SU-DHL-6 (cell line): ENCODE results near the gene NPIPB8.
"Not testable (repeated sequence)": the region's sequence is repeated elsewhere in the genome, so short reads cannot be mapped to it uniquely, and the experiment has no call there.

Experiments
- H2AFZ ChIP-seq: fragments of 200-600 bp; sonication (generic); 2 replicates; pipeline ENCODE4 v1.6.1; 2014; ENCODE audit warnings: low read depth, mild to moderate bottlenecking, moderate library complexity, mixed read lengths, antibody characterized with exemption, low read length; ENCODE audit not compliant: severe bottlenecking
- H3F3A ChIP-seq: fragments of 200-600 bp; shearing (Covaris generic); 2 replicates; pipeline ENCODE4 v1.6.0; 2016; ENCODE audit warnings: antibody characterized with exemption, mild to moderate bottlenecking; ENCODE audit not compliant: insufficient read depth
- H3K27ac ChIP-seq: fragments of 200-600 bp; sonication (generic); 2 replicates; pipeline ENCODE4 v1.5.1; 2016; ENCODE audit warnings: low read depth, mild to moderate bottlenecking, low read length, moderate library complexity, mixed read lengths
- H3K27me3 ChIP-seq: fragments of 200-600 bp; sonication (generic), shearing (Covaris generic); 2 replicates; pipeline ENCODE4 v1.6.0; 2014; ENCODE audit warnings: mild to moderate bottlenecking, low read length
- H3K36me3 ChIP-seq: fragments of 200-600 bp; sonication (generic); 2 replicates; pipeline ENCODE4 v1.6.1; 2014; ENCODE audit warnings: mild to moderate bottlenecking, low read length, mixed read lengths
- H3K4me2 ChIP-seq: fragments of 300-600, 200-600 bp; shearing (Covaris generic), sonication (generic); 2 replicates; pipeline ENCODE4 v1.6.0; 2014; ENCODE audit warnings: low read length, low read depth, mild to moderate bottlenecking; ENCODE audit not compliant: poor library complexity, severe bottlenecking
- H3K4me3 ChIP-seq: fragments of 200-600 bp; sonication (generic); 2 replicates; pipeline ENCODE4 v1.5.1; 2014; ENCODE audit warnings: antibody characterized with exemption, low read length, mild to moderate bottlenecking, mixed read lengths; ENCODE audit not compliant: insufficient read depth, poor library complexity, severe bottlenecking
- H3K79me2 ChIP-seq: fragments of 200-600 bp; sonication (generic); 2 replicates; pipeline ENCODE4 v1.6.1; 2014; ENCODE audit warnings: mild to moderate bottlenecking, low read length, moderate library complexity; ENCODE audit not compliant: insufficient read depth
- H3K9ac ChIP-seq: fragments of 200-600 bp; sonication (generic); 2 replicates; pipeline ENCODE4 v1.7.0; 2014; ENCODE audit warnings: mild to moderate bottlenecking, low read length
- H3K9me2 ChIP-seq: fragments of 200-600 bp; sonication (generic); replicated peaks from 2 replicates; pipeline ENCODE4 v1.6.1; 2014; ENCODE audit warnings: low read length; ENCODE audit not compliant: insufficient read depth
- H3K9me3 ChIP-seq: fragments of 200-600 bp; sonication (generic); 2 replicates; pipeline ENCODE4 v1.6.1; 2014; ENCODE audit warnings: low read length, mixed read lengths; ENCODE audit not compliant: insufficient read depth
- H4K20me1 ChIP-seq: fragments of 200-600 bp; sonication (generic); 2 replicates; pipeline ENCODE4 v1.6.1; 2014; ENCODE audit warnings: low read depth, mild to moderate bottlenecking, antibody characterized with exemption, low read length, moderate library complexity, mixed read lengths
- CTCF ChIP-seq: fragments of 200-600 bp; sonication (generic); IDR thresholded peaks from one replicate; pipeline ENCODE4 v1.5.1; 2017; ENCODE audit warnings: antibody characterized with exemption, mild to moderate bottlenecking, low read length, moderate library complexity; ENCODE audit not compliant: insufficient read depth, poor library complexity, severe bottlenecking
- EZH2phosphoT487 ChIP-seq: fragments of 200-600 bp; sonication (generic), shearing (Covaris generic); conservative IDR thresholded peaks from 2 replicates; pipeline ENCODE4 v1.6.1; 2018; ENCODE audit warnings: mild to moderate bottlenecking, antibody characterized with exemption, low read length, moderate library complexity, mixed read lengths

Gene NPIPB8

GRCh38 chr16:28604186-28604565 lies 33.7 kb upstream of the NPIPB8 start:
- no peak for TF ChIP-seq EZH2phosphoT487
- no peak for TF ChIP-seq CTCF
- H3K36me3 ChIP-seq = no peaks in the 10 kb centered on the region
- H3K4me2 ChIP-seq = no peak overlapping the region
- H3K4me3 ChIP-seq = no peak overlapping the region
- no peak overlapping the region for H3K27ac ChIP-seq
- H3K27me3 ChIP-seq = no peaks in the 10 kb centered on the region
- no peaks in the 10 kb centered on the region for H3K9me2 ChIP-seq
- no peaks in the 10 kb centered on the region for H3K9me3 ChIP-seq
- H3K9ac ChIP-seq = no peak overlapping the region
- no peaks in the 10 kb centered on the region for H3F3A ChIP-seq
- H4K20me1 ChIP-seq = no peaks in the 10 kb centered on the region
- no peaks in the 10 kb centered on the region for H3K79me2 ChIP-seq
- H2AFZ ChIP-seq = no peak overlapping the region

GRCh38 chr16:28606291-28607115 lies 31.4 kb upstream of the NPIPB8 start:
- Histone ChIP-seq H3K36me3 (no peaks in the 10 kb centered on the region), H3K79me2 (no peaks in the 10 kb centered on the region), H3K4me3 (no peak overlapping the region), H3K27ac (no peak overlapping the region), H3F3A (no peaks in the 10 kb centered on the region), H4K20me1 (no peaks in the 10 kb centered on the region), H3K9ac (no peak overlapping the region), H3K9me3 (no peaks in the 10 kb centered on the region), H3K27me3 (no peaks in the 10 kb centered on the region), H2AFZ (no peak overlapping the region), H3K9me2 (no peaks in the 10 kb centered on the region), H3K4me2 (no peak overlapping the region)
- TF ChIP-seq EZH2phosphoT487 = no peak
- TF ChIP-seq CTCF = no peak

DNA sequence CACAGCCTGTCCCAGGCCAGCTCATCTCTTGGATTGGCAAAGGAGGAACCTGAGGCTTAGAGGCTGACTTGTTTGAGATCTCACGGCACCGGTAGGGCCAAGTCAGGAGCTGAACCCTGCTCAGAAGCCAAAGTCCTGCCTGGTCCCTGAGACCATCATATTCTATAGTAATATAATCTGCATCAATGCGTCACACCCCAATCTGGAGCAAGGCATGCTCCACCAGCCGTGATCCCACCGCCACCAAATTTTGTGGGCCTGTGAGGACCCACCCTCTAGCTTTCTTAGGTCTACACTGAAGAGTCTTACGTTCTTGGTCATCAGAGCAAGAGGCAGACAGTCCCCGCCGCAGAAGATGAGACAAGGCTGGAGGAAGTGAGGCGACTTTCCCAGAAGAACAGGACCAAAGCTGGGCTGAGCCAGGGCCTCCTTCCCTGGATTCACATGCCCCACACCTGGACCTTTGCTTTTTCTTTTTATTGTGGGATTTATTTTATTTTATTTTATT lies 30.7 kb upstream of the NPIPB8 start:
- no peak overlapping the region for H2AFZ ChIP-seq
- H3K4me2 ChIP-seq = no peak overlapping the region
- H3F3A ChIP-seq = no peaks in the 10 kb centered on the region
- H4K20me1 ChIP-seq = no peaks in the 10 kb centered on the region
- TF ChIP-seq EZH2phosphoT487 (no peak), CTCF (no peak)
- H3K36me3 ChIP-seq = no peaks in the 10 kb centered on the region
- no peaks in the 10 kb centered on the region for H3K9me3 ChIP-seq
- H3K4me3 ChIP-seq = no peak overlapping the region
- H3K9ac ChIP-seq = no peak overlapping the region
- no peaks in the 10 kb centered on the region for H3K79me2 ChIP-seq
- no peaks in the 10 kb centered on the region for H3K9me2 ChIP-seq
- no peaks in the 10 kb centered on the region for H3K27me3 ChIP-seq
- no peak overlapping the region for H3K27ac ChIP-seq

- H2AFZ ChIP-seq, H3K4me2 ChIP-seq, H3K27ac ChIP-seq, H3K36me3 ChIP-seq, H3K9me2 ChIP-seq, H3K79me2 ChIP-seq, H4K20me1 ChIP-seq, H3K9ac ChIP-seq, H3F3A ChIP-seq, H3K4me3 ChIP-seq, H3K9me3 ChIP-seq, H3K27me3 ChIP-seq: not testable (repeated sequence)
Measured at GRCh38 chr16:28607681-28608495, 30.0 kb upstream of the NPIPB8 start.

- H3K4me2 ChIP-seq, H3K9me3 ChIP-seq, H3K27ac ChIP-seq, H3K9ac ChIP-seq, H3K79me2 ChIP-seq, H4K20me1 ChIP-seq, H3F3A ChIP-seq, H2AFZ ChIP-seq, H3K4me3 ChIP-seq, H3K36me3 ChIP-seq, H3K9me2 ChIP-seq, H3K27me3 ChIP-seq: not testable (repeated sequence)
Measured at GRCh38 chr16:28608496-28608808, 29.4 kb upstream of the NPIPB8 start.
